ENCODE measurements around the gene KATNB1.

The KATNB1 gene

DNA sequence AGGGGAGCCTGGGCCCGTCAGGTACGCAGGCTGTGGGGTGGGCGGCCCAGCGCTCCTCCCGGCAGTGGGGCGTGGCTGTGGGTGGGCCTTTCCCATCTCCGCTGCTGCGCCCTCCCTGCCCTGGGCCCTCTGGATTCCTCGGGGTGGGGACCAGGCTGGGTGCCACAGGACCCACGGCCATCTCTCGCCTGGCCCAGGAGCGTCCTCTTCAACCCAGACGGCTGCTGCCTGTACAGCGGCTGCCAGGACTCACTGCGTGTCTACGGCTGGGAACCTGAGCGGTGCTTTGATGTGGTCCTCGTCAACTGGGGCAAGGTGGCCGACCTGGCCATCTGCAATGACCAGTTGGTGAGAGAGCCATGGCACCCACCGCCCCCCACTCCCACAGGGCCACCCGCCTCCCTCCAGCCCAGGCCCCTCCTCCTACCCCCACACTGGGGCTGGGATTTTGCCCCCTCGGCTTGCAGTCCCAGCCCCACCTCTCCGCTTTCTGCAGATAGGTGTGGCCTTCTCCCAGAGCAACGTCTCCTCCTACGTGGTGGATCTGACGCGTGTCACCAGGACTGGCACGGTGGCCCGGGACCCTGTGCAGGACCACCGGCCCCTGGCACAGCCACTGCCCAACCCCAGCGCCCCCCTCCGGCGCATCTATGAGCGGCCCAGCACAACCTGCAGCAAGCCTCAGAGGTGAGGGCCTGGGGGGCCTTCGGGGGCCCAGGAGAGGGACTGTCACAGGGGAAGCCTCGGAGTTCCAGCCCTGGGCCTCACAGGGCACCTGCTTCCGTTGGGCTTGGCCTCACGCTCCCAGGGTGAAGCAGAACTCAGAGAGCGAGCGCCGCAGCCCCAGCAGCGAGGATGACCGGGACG lies 17.2 kb downstream of the KATNB1 start:
- DNase-seq (ENCODE audit: low read depth) = no peak
- H3K4me3 ChIP-seq (ENCODE audit: low read depth, low read length) = no peak overlapping the region
- TF ChIP-seq, protein P1, sequence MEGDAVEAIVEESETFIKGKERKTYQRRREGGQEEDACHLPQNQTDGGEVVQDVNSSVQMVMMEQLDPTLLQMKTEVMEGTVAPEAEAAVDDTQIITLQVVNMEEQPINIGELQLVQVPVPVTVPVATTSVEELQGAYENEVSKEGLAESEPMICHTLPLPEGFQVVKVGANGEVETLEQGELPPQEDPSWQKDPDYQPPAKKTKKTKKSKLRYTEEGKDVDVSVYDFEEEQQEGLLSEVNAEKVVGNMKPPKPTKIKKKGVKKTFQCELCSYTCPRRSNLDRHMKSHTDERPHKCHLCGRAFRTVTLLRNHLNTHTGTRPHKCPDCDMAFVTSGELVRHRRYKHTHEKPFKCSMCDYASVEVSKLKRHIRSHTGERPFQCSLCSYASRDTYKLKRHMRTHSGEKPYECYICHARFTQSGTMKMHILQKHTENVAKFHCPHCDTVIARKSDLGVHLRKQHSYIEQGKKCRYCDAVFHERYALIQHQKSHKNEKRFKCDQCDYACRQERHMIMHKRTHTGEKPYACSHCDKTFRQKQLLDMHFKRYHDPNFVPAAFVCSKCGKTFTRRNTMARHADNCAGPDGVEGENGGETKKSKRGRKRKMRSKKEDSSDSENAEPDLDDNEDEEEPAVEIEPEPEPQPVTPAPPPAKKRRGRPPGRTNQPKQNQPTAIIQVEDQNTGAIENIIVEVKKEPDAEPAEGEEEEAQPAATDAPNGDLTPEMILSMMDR (conservative IDR thresholded peaks at IDR 0.05; ENCODE audit: low read depth, low read length) = no peak

DNA sequence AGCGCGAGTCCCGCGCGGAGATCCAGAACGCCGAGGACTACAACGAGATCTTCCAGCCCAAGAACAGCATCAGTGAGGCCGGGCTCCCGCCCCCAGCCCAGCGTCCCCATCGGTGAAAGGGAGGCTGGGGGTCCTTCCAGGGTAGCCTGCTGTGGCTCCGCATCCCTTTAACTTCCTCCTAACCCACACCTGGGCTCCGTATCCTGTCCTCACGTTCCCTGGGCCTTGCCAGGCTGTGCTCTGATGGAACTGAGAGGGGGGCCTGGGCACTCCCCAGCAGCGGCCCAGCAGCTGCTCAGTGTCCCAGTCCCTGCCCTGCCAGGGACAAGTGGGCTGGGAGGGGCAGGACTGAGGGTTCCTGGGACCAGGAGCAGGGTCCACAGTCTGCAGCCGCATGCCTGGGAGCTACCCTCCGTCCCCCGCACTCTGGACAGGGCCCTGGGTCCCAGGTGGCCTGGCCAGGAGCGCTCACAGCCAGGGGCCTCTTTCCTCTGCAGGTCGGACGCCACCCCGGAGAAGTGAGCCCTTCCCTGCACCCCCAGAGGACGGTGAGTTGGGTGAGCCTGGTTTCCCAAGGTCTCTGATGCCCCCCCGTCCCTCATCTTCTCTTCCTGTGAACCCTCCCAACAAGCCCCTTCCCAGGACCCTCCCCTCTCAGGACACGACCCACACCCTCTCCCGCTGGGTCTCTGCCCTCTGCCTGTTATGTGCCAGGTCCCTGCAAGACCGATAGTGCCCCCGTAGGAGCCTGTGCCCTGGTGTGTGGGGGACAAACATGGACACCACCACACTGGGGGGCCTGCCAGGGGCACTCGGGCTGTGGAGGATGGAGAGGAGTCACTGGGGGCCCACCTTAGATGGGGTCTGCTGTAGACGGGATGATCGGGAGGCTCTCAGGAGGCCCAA lies 18.1 kb downstream of the KATNB1 start:
- H3K4me3 ChIP-seq (ENCODE audit: low read depth, low read length) = no peak overlapping the region
- DNase-seq (ENCODE audit: low read depth) = no peak
- TF ChIP-seq, protein P1 (conservative IDR thresholded peaks at IDR 0.05; ENCODE audit: low read depth, low read length) = no peak

DNA sequence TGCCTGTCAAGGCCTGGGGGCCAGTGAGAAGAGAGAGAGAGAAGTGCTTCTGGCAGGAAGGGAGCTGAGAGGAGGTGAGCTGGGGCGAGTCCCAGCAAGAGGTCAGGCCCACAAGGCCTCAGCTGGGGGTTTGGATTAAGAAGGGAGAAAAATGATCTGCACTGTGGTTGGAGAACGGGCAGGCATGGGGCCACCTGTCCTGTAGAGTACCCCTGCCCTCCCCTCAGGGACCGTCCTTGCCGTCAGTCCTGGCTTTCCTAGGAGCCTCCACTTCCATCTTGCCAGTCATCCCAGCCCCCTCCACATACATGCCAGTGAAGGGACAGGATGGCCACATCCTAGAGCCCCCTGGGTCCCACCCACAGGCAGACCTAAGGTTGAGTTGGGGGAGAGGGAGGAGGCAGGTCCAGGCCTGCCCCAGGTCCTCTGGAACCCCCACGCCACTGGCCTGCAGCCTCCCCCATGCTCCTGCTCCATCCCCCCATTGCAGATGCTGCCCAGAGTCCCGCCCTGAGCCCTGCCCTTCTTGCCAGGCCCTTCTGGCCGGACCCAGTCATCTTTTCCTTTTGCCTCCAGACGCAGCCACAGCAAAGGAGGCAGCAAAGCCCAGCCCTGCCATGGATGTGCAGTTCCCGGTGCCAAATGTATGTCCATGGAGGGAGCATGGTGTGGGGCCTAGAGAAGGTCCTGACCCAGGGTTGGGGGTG lies 18.9 kb downstream of the KATNB1 start:
- H3K4me3 ChIP-seq (ENCODE audit: low read depth, low read length) = no peak overlapping the region
- DNase-seq (ENCODE audit: low read depth) = no peak
- TF ChIP-seq, protein P1 (conservative IDR thresholded peaks at IDR 0.05; ENCODE audit: low read depth, low read length) = no peak

DNA sequence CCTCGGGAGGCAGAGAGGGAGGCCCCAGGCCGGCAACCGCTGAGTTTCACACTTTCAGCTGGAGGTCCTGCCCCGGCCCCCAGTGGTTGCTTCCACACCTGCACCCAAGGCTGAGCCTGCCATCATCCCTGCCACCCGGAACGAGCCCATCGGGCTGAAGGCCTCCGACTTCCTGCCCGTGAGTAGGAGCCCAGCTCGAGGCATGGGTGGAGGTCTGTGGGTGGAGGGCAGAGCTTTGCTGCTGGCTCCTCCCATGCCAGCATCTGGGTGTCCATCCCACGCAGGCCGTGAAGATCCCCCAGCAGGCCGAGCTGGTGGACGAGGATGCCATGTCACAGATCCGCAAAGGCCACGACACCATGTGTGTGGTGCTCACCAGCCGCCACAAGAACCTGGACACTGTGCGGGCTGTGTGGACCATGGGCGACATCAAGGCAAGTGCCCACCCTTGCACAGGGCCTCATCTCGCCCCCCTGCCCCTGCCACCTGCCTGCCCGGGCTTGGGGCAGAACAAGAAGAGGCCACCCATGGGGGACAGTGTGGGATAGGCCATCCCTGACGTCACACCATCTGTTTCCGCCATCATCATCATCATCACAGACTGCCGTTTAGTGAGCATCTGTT lies 19.6 kb downstream of the KATNB1 start:
- no peak for DNase-seq (ENCODE audit: low read depth)
- TF ChIP-seq, protein P1 (conservative IDR thresholded peaks at IDR 0.05; ENCODE audit: low read depth, low read length) = no peak
- H3K4me3 ChIP-seq (ENCODE audit: low read depth, low read length) = no peak overlapping the region

DNA sequence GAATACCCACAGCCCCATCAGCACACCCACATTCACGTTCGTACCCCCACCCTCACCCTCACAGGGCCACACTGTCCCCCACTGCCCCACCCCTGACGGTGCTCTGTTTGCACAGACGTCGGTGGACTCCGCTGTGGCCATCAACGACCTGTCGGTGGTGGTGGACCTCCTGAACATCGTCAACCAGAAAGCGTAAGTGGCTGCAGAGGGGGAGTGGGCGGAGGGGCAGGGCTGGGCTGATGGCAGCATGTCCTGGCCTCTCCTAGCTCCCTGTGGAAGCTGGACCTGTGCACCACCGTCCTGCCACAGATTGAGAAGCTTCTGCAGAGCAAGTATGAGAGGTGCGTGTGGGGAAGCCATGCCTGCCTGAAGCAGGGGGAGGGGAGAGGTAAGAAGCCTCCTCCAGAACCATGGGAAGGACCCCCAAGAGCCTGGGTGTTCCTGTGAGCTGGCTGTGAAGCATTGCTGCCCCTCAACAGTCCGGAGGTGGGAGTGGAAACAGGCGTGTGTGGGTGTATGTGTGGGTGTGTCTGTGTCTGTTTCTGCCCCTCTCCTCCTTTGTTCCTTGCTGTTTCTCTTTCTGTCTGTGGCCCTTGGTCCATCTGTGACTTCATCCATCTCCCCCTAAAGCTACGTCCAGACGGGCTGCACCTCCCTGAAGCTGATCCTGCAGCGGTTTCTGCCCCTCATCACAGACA lies 20.3 kb downstream of the KATNB1 start:
- TF ChIP-seq, protein P1 (conservative IDR thresholded peaks at IDR 0.05; ENCODE audit: low read depth, low read length) = no peak
- no peak for DNase-seq (ENCODE audit: low read depth)
- H3K4me3 ChIP-seq (ENCODE audit: low read depth, low read length) = no peak overlapping the region

Measured in choroid plexus epithelial cell (primary cell).